Dermis blood vessel endothelial cell (primary cell): Measurements from ENCODE around the gene TLX2. TPM values are rescaled to one million over a fixed set of nuclear protein-coding genes. Genes with fewer than 3 reads are reported as not detected.

Source experiments
- DNase-seq: peaks from one replicate; pipeline ENCODE4 v3.0.0; 2010
- total RNA-seq: library from RNA; depleted of rRNA; stranded (reverse); fragments of >200 nt; gene quantifications from 2 replicates; pipeline ENCODE4 v1.2.3, GENCODE V29; 2014

TLX2 gene
- total RNA-seq, 1 donor from 2014 or later: 0.17 TPM

DNA sequence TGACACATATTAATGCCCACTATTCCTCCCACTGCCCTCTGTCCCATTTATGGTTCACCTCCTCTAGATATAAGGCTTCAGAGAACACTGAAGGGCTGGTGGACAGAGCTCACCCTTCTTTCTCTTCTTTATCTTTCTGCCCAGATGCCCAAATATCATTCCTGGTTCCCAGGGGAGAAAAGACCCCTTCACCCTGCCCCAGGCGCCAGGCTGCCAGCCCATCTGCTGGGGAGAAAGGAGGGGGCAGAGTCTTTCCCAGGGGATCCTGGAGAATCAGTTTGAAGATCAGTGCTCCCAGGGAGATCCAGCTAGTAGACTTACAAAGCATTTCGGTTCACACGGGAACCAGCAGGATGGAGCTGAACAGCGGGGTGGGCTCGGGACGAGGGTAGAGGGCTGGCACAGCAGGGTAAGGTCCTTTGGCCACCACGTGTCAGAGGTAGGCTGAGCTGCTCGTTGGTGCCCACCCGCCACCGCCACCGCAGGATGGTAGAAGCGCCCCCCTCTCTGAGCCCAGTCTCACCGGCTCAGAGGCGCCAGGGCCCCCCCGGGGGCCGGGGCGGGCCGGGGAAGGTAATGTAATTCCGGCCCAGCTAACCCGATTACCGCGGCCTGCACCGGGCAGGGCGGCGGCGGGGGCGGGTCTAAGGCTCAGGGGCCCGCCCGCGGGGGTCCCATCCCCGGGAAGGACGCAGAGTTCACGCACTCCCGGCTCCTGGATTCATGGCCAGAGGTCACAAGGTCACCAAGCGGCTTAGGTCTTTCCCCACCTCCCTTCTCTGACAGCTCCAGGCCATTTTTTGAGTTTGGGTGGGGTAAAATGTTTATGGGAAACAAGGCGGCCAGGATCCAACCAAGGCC, 1.3 kb upstream of the TLX2 start:
- DNase-seq: no peak

GRCh38 chr2:74513605-74514367, 464 bp upstream of the TLX2 start:
- no peak for DNase-seq

- DNase-seq: no peak
Observed at GRCh38 chr2:74515271-74515980, 1.2 kb downstream of the TLX2 start.

DNA sequence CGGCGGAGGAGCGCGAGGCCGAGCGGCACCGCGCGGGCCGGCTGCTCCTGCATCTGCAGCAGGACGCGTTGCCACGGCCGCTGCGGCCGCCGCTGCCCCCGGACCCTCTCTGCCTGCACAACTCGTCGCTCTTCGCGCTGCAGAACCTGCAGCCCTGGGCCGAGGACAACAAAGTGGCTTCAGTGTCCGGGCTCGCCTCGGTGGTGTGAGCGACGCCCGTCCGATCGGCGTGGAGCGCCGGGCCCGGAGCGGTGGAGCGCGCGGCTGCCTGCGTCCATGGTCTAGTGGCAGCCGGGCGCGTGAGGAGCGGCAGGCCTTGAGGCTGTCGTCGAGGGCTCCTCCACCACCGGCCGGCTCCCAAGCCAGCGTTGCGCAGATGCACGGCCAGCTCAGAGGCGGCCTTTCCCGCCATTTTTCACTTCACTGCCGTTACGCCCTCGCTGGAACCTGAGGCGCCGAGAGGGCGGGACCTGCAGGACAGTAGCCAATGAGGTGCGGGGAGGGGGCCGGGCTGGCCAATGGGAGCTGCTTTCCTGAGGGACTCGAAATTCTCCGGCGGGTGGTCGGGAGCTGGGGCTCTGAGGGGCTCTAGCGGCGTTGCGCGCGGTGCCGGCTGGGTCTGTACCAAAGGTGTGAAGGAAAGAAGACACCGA, 1.9 kb downstream of the TLX2 start:
- DNase-seq: peak; percentile 71

GRCh38 chr2:74516650-74517049, 2.4 kb downstream of the TLX2 start:
- DNase-seq: no peak

- DNase-seq: no peak
Observed at GRCh38 chr2:74522516-74522915, 8.3 kb downstream of the TLX2 start.

DNA sequence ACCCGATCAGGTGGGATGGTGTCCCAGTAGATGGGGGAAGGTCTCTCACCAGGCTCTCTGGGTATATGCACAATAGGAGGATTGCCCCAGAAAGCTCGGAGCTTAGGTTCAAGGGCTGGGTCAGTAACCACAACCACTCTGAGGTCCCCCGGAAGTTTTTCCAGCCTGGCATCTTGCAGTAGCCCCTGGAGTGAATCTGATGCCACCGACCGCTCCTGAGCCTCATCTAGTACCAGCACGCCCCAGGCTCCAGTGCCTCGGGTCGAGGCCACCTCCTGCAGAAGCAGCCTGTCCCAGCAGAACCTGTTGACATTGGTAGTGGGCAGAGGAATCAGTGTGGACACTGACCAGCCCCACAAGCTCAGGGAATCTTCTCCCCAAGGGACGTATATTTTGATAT, 9.8 kb downstream of the TLX2 start:
- no peak for DNase-seq

GRCh38 chr2:74524955-74525716, 10.9 kb downstream of the TLX2 start:
- no peak for DNase-seq

- peak; percentile 33 for DNase-seq
Observed at GRCh38 chr2:74525717-74526648, 11.7 kb downstream of the TLX2 start, which contains the start of gene DQX1. Gene DQX1 (minus strand): TSS chr2:74526231. CDS start chr2:74525729, 502 bp downstream.

DNA sequence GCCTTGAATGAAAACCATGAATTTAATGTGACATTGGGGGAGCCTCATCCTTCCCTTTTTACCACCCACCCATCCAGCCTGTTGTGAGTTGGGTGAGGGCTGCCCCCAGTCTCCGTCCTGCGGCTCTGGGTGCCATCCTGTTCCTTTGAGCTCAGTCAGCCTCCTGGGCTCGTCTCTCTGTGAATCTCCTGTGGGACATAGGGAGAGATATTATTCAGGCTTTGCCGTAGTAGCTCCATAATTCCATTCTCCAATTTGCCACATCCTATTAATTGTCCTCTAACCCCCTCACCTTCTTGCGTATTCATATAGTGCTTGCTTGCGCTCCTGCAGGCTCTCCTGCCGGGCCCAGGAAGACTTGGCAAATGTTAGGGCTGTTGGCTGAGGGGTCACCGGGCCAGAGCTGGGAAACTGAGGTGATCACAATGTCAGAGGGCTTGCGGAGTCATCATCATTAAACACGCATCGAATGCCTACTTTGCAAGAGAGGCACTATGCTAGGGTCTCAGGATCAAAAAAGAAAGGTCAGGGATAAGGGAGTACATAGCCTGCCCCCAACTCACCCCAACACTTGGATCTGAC, 12.5 kb downstream of the TLX2 start:
- DNase-seq: no peak

DNA sequence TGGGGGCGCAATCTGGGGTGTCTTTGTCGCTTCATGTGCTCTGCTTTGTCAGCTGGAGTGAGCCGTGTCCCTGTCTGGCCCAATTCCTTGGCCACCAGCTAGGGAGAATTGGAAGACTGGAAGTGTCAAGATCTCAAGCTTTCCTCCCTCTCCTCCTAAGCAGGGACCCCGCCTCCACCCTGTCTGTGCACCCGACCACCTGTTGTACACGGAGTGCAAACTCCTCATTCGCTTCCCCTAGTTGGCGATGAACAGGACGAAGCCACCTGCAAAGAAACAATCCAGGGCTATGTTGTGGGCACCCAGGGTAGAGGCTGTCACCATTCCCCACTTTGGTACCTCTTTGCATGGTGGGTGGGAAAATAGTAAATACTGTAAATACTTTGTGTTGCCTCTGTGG, 13.5 kb downstream of the TLX2 start:
- DNase-seq: no peak

DNA sequence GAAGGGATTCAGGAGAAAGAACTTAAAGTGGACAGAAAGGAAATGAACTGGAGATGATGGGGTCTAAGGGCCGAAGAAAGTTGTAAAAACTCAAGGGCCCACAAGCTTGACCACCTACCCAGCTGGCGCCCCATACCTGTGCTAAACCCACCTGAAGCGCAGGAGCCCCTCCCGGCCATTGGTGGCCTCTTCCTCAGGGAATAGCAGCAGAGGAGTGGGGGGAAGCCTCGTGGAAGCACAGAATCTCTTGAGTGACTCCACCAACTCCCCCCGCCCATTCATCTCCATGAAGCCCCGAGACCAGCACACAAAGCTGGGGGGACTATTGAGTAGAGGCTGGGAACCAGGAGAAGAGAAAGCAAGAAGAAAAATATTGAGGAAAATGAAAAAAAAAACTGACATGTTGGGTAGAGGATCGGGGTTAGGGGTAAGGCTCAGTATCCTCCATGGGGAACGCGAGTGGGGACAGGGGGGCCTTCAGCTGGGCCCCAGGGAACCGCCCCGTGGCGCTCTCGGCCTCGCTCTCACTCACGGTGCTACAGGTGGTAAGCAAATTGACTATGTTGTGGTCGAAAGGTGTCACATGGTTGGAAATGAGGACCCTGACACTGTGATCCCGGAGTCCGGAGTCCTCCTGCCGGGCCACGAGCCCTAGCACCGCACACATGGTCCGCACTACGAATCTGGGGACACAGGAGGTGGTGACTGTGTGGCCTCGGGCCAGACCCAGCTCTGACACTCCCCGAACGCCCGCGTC, 14.5 kb downstream of the TLX2 start:
- no peak for DNase-seq

DNA sequence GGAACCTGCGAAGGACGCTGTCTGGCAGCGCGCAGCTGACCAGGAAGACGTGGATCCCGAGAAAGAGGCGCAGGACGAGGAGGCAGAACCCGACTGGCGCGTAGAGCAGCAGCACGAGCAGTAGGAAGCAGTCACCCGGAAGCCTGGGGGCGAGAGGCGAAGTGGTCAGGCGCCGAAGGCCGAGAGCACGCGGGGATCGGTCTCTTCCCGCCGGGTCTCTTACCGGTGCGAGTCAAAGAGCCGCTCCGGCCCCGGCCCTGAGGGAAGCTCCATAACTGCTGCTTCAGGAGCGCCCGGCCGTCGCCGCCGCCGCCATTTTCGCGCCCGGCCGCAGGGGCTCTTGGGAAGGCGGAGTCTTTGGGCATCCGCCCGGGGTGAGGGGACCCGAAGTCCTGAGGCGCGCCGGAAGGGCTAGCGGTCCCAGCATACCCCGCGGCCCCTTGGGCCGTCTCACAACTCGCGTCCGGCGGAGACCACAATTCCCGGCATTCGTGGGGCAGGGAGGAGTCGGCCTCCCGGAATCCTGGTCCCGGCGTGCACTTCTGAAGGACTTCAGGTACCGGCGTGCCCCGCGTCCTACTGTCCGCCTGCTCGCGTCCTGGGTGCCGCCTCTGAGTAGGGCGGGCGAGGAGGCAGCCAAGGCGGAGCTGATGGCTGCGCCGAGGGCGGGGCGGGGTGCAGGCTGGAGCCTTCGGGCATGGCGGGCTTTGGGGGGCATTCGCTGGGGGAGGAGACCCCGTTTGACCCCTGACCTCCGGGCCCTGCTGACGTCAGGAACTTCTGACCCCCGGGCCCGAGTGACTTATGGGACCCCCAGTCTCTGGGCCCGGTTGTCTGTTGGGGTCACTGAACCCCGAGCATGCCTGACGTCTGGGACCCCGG, 15.3 kb downstream of the TLX2 start, which contains the start of the genes AUP1 and HTRA2:
Gene AUP1, minus strand, starts transcription at position 350 of the 882 bp plus-strand sequence. Its CDS starts 77 bp downstream, at position 273.
Gene HTRA2, plus strand, starts transcription at position 577 of the 882 bp plus-strand sequence. Its CDS starts 74 bp downstream, at position 651.
- DNase-seq: peak; percentile 98

- DNase-seq: peak; percentile 61
Observed at GRCh38 chr2:74530239-74531187, 16.3 kb downstream of the TLX2 start.

DNA sequence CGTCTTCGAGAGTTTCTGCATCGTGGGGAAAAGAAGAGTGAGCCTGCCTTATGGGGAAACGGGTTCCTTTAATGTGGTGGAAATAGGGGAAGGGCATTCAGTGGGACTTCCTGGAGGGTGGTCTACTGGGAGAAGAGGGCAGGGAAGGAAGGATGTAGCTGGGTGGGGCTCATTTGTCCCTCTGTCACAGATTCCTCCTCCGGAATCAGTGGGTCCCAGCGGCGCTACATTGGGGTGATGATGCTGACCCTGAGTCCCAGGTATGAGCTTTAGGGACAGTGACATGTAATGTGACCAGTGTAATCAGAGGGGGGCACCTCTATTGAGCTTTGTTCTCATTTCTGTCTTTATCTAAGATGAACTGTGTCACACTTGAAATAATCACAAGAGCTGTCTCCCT, 17.4 kb downstream of the TLX2 start:
- DNase-seq: no peak

DNA sequence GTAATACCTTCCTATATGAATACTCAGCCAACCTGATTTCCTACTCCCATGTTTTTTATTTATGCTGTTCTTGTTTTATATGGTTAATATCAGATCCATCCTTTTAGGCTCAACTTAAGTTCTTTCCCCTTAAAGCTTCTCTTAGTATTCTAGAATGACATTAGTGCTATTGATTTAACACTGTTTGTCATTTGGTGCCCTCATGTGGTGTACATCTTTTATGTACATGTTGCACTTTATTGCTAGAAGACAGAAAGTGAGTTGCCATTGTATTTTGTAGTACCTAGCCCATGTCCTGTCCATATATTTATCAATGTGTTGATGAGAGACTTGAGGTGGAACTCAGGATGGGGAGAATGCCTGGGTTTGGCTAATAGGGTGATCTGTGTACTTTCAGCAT, 18.0 kb downstream of the TLX2 start:
- DNase-seq: peak; percentile 66

DNA sequence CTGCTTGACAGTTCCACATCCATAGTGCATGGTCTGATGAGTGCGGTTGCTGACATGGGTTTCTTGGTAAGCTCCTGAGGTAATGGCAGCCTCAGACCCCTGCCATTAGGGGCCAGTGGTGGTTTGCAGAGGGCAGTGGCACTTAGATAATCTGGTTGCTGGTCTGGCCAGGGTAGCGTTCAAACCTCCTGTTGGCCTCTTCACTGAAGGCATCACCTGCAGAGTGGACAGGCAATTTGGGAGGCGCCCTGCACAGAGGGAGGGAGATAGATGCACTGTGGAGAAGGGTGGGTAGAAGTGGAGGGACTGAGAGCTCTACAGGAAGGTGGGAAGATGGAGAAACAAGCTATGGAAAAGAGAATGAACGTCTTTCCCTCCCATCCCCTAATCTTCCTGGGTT, 19.2 kb downstream of the TLX2 start:
- no peak for DNase-seq
